Smooth muscle cell (in vitro differentiated cells): ENCODE measurements around the gene USH2A. TPM values are rescaled to one million over a fixed set of nuclear protein-coding genes. Genes with fewer than 3 reads are reported as not detected.

Experiments
- DNase-seq: peaks from one replicate; lab custom pipeline; 2025; ENCODE audit not compliant: unreplicated experiment; lab: John Stamatoyannopoulos, UW
- H2AFZ ChIP-seq: fragments of 200-600 bp; sonication (generic); 2 replicates; pipeline ENCODE4 v1.6.0; 2016; ENCODE audit warnings: antibody characterized with exemption, low read depth, mild to moderate bottlenecking
- H3F3A ChIP-seq: fragments of 200-600 bp; sonication (generic); 2 replicates; pipeline ENCODE4 v1.6.0; 2017; ENCODE audit warnings: antibody characterized with exemption, low read depth
- H3K27ac ChIP-seq: fragments of 200-600 bp; sonication (generic); 2 replicates; pipeline ENCODE4 v1.5.1; 2016; ENCODE audit warnings: low read depth, mild to moderate bottlenecking
- H3K27me3 ChIP-seq: fragments of 200-600 bp; sonication (generic); 2 replicates; pipeline ENCODE4 v1.6.1; 2016; ENCODE audit warnings: low read depth, mild to moderate bottlenecking
- H3K36me3 ChIP-seq: fragments of 200-600 bp; sonication (generic); 2 replicates; pipeline ENCODE4 v1.5.1; 2016; ENCODE audit warnings: low read depth
- H3K4me1 ChIP-seq: fragments of 200-600 bp; sonication (generic); 2 replicates; pipeline ENCODE4 v1.5.1; 2016; ENCODE audit warnings: low read depth
- H3K4me2 ChIP-seq: fragments of 200-600 bp; sonication (generic); 2 replicates; pipeline ENCODE4 v1.6.0; 2016; ENCODE audit warnings: mild to moderate bottlenecking
- H3K4me3 ChIP-seq: fragments of 200-600 bp; sonication (generic); 2 replicates; pipeline ENCODE4 v1.5.1; 2016; ENCODE audit warnings: mild to moderate bottlenecking
- H3K79me2 ChIP-seq: fragments of 200-600 bp; sonication (generic); 2 replicates; pipeline ENCODE4 v1.6.0; 2016; ENCODE audit warnings: low read depth, mild to moderate bottlenecking
- H3K9ac ChIP-seq: fragments of 200-600 bp; sonication (generic); 2 replicates; pipeline ENCODE4 v1.6.0; 2016; ENCODE audit warnings: low read depth
- H3K9me3 ChIP-seq: fragments of 200-600 bp; sonication (generic); replicated peaks from 2 replicates; pipeline ENCODE4 v1.5.1; 2016; ENCODE audit warnings: low read depth
- H4K20me1 ChIP-seq: fragments of 200-600 bp; sonication (generic); 2 replicates; pipeline ENCODE4 v1.6.0; 2016; ENCODE audit warnings: low read depth
- WGBS: methylation state at CpG from one replicate; pipeline ENCODE4 v1.1.7; 2016; ENCODE audit warnings: low lambda C conversion rate; 5-methylcytosine and 5-hydroxymethylcytosine counted together
- polyA plus RNA-seq: library from polyadenylated mRNA; unstranded; fragments of >200 nt; fragmentation: Nextera tagmentation; extraction: Ambion mirVana; gene quantifications from 2 replicates; pipeline ENCODE4 v1.2.1, GENCODE V29; 2016
- total RNA-seq: library from RNA; depleted of rRNA; stranded (reverse); fragments of >200 nt; gene quantifications from 2 replicates; pipeline ENCODE4 v1.2.3, GENCODE V29; 2014
- TF ChIP-seq, protein P1 (sequence below): fragments of 200-600 bp; sonication (generic); IDR thresholded peaks from 2 replicates; pipeline ENCODE4 v1.5.1; 2017; ENCODE audit warnings: borderline replicate concordance, mild to moderate bottlenecking, antibody characterized with exemption; ENCODE audit not compliant: insufficient read depth, poor library complexity, severe bottlenecking

Gene USH2A
- total and polyA plus RNA-seq, 2 experiments from 2014 or later: under 0.01 TPM; not detected in 1

DNA sequence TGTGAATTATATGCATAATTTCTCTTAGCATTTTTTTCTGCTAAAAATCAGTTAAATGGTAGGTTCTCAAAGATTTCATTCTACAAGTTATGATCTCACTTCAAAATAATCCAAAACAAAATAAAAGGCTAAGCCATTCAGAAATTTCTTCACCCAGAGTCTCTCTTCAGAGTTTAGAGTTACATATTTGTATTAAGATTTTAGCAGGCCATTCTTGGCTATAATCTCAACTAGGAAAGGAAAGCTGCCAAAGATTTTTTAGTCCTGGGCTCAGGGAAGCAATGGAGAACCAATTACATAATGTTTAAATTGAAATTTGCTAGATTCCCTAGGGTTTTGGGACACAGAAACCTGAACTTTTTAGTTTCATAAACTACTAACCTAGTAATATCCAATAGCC, 245.0 kb downstream of the USH2A start:
- no peak overlapping the region for H2AFZ ChIP-seq
- H3K79me2 ChIP-seq: no peaks in the 10 kb centered on the region
- H3K27me3 ChIP-seq: no peaks in the 10 kb centered on the region
- DNase-seq: no peak
- H3K4me1 ChIP-seq: peaks cover 16% of the 10 kb centered on the region
- no peak overlapping the region for H3K4me2 ChIP-seq
- TF ChIP-seq, protein P1, sequence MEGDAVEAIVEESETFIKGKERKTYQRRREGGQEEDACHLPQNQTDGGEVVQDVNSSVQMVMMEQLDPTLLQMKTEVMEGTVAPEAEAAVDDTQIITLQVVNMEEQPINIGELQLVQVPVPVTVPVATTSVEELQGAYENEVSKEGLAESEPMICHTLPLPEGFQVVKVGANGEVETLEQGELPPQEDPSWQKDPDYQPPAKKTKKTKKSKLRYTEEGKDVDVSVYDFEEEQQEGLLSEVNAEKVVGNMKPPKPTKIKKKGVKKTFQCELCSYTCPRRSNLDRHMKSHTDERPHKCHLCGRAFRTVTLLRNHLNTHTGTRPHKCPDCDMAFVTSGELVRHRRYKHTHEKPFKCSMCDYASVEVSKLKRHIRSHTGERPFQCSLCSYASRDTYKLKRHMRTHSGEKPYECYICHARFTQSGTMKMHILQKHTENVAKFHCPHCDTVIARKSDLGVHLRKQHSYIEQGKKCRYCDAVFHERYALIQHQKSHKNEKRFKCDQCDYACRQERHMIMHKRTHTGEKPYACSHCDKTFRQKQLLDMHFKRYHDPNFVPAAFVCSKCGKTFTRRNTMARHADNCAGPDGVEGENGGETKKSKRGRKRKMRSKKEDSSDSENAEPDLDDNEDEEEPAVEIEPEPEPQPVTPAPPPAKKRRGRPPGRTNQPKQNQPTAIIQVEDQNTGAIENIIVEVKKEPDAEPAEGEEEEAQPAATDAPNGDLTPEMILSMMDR: no peak
- no peaks in the 10 kb centered on the region for H3K36me3 ChIP-seq
- H3K9ac ChIP-seq: no peak overlapping the region
- H3K4me3 ChIP-seq: no peak overlapping the region
- H3F3A ChIP-seq: no peaks in the 10 kb centered on the region
- no peaks in the 10 kb centered on the region for H3K9me3 ChIP-seq
- no peaks in the 10 kb centered on the region for H4K20me1 ChIP-seq
- no peak overlapping the region for H3K27ac ChIP-seq

DNA sequence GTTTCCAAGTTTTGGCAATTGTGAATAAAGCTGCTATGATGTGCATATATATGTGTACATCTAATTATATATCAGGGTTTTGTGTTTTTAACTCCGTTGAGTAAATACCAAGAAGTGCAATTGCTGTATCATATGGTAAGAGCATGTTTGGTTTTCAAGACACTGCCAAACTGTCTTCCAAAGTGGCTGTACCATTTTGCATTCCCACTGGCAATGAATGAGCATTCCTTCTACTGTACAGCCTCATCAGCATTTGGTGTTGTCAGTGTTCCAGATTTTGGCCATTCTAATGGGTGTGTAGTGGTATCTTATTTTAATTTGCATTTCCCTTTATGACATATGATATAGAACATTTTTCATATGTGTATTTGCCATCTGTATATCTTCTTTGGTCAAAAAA, 246.3 kb downstream of the USH2A start:
- no peak overlapping the region for H3K9ac ChIP-seq
- no peaks in the 10 kb centered on the region for H3F3A ChIP-seq
- H4K20me1 ChIP-seq: no peaks in the 10 kb centered on the region
- WGBS: 86% methylated on average over 1 of the region's 1 CpG
- TF ChIP-seq, protein P1: no peak
- no peaks in the 10 kb centered on the region for H3K9me3 ChIP-seq
- no peaks in the 10 kb centered on the region for H3K27me3 ChIP-seq
- H3K27ac ChIP-seq: no peak overlapping the region
- peaks cover 8% of the 10 kb centered on the region for H3K4me1 ChIP-seq
- H3K36me3 ChIP-seq: no peaks in the 10 kb centered on the region
- H3K4me3 ChIP-seq: no peak overlapping the region
- no peak for DNase-seq
- H3K4me2 ChIP-seq: no peak overlapping the region
- H3K79me2 ChIP-seq: no peaks in the 10 kb centered on the region
- no peak overlapping the region for H2AFZ ChIP-seq

DNA sequence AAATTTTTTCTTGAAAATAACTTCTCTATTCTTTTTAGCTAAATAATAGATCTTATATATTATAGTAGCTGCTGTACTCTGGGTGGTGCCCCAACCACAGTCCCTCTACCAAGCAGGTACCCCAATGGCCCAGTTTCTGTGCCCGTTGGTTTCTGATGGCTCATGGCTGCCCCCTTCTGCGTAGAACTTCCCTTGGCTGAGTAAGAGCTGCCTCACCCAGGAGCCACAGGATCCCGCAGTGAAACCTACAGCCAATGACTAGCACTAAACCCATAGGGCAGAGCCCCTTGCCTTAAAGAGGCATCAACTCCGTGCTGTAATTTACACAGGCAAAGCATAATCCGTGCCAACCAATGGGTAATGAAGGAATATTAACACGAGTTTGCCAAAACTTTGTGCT, 247.5 kb downstream of the USH2A start:
- no peak for DNase-seq

DNA sequence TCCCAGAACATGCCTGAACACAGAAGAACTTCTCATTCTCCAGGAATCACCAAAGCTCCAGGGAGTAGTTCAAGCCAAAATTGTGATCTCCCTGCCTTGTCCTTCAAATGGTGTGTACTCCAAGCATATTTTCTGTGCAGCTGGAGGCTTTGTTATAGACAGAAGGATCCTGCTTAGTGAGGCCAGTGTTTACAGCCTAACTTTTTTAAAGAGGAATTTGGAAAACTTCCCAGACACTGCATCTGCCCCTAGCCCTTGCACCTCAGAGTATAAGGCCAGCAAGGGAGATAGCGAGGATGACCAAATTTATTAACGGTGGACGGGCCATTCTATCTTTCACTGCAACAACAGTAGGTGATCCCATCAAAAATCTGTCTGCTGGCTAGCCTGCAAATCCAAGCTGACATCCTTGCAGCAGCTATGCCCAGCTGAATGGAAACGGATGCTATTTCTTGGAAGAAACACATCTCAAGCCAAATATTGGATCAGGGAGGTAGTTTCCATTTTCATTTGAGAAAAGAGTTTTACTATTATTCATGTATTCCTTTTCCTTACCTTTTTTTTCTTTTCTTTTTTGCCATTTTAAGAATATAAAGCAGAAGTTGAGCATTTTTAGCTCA, 249.8 kb downstream of the USH2A start:
- Histone ChIP-seq H3K27ac (no peak overlapping the region), H2AFZ (no peak overlapping the region), H3K4me2 (no peak overlapping the region), H3K36me3 (no peaks in the 10 kb centered on the region), H3K4me1 (no peaks in the 10 kb centered on the region), H3F3A (no peaks in the 10 kb centered on the region), H3K4me3 (no peak overlapping the region), H3K27me3 (no peaks in the 10 kb centered on the region), H3K9ac (no peak overlapping the region), H3K9me3 (no peaks in the 10 kb centered on the region), H3K79me2 (no peaks in the 10 kb centered on the region), H4K20me1 (no peaks in the 10 kb centered on the region)
- TF ChIP-seq, protein P1: no peak
- DNase-seq: no peak
- WGBS: 90% methylated on average over 4 of the region's 4 CpGs

More for the DNA sequence above, 247.5 kb downstream of the USH2A start:
- no peak overlapping the region for H3K4me2 ChIP-seq
- no peak overlapping the region for H3K9ac ChIP-seq
- 36% methylated on average over 6 of the region's 6 CpGs for WGBS
- no peak overlapping the region for H3K4me3 ChIP-seq
- no peaks in the 10 kb centered on the region for H3K79me2 ChIP-seq
- no peak overlapping the region for H2AFZ ChIP-seq
- H3K27ac ChIP-seq: no peak overlapping the region
- H3F3A ChIP-seq: no peaks in the 10 kb centered on the region
- no peaks in the 10 kb centered on the region for H3K9me3 ChIP-seq
- no peaks in the 10 kb centered on the region for H3K27me3 ChIP-seq
- H4K20me1 ChIP-seq: no peaks in the 10 kb centered on the region
- TF ChIP-seq, protein P1: no peak
- H3K36me3 ChIP-seq: no peaks in the 10 kb centered on the region
- peaks cover 8% of the 10 kb centered on the region for H3K4me1 ChIP-seq
